ENCODE results near the gene TBK1. TPM values are rescaled to one million over a fixed set of nuclear protein-coding genes. Genes with fewer than 3 reads are reported as not detected.

Gene TBK1
- total and polyA plus RNA-seq, 2 of the 13 experiments (the other 11 are each of a cell fraction or from before 2014, with no cell fraction given): 10.3 to 25.2 TPM

DNA sequence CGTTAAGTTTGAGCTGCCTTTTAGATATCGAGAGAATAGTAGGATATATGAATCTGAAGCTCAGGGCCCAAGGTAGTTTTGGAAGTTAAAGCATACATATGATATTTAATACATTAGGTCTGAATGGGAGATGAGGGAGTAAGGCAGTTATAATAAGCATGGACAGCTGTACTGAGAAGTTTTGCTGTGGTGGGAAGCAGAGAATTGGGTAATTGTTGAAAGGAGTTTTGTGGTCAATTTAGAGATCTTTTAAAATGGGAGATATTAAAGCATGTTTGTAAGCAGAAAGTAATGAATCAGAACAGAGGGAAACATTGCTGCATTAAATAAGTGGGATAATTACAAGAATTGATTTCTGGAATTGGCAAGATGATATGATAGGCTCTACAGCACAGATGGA, 21.3 kb downstream of the TBK1 start (continued):
- TF ChIP-seq, protein P1, sequence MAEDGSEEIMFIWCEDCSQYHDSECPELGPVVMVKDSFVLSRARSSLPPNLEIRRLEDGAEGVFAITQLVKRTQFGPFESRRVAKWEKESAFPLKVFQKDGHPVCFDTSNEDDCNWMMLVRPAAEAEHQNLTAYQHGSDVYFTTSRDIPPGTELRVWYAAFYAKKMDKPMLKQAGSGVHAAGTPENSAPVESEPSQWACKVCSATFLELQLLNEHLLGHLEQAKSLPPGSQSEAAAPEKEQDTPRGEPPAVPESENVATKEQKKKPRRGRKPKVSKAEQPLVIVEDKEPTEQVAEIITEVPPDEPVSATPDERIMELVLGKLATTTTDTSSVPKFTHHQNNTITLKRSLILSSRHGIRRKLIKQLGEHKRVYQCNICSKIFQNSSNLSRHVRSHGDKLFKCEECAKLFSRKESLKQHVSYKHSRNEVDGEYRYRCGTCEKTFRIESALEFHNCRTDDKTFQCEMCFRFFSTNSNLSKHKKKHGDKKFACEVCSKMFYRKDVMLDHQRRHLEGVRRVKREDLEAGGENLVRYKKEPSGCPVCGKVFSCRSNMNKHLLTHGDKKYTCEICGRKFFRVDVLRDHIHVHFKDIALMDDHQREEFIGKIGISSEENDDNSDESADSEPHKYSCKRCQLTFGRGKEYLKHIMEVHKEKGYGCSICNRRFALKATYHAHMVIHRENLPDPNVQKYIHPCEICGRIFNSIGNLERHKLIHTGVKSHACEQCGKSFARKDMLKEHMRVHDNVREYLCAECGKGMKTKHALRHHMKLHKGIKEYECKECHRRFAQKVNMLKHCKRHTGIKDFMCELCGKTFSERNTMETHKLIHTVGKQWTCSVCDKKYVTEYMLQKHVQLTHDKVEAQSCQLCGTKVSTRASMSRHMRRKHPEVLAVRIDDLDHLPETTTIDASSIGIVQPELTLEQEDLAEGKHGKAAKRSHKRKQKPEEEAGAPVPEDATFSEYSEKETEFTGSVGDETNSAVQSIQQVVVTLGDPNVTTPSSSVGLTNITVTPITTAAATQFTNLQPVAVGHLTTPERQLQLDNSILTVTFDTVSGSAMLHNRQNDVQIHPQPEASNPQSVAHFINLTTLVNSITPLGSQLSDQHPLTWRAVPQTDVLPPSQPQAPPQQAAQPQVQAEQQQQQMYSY (CRISPR knock-in tag; IDR thresholded peaks at IDR 0.05): no peak
- TF ChIP-seq ZNF567 (CRISPR knock-in tag; IDR thresholded peaks at IDR 0.05; ENCODE audit: borderline replicate concordance) (no peak), GTF2F1 (IDR thresholded peaks at IDR 0.05; ENCODE audit: low read length) (no peak), ATAD3A (CRISPR knock-in tag; IDR thresholded peaks at IDR 0.05) (no peak), ATF7-NPFF (CRISPR knock-in tag; IDR thresholded peaks at IDR 0.05; ENCODE audit: low read depth) (no peak), ZFP82 (CRISPR knock-in tag; IDR thresholded peaks at IDR 0.05; ENCODE audit: borderline replicate concordance) (no peak), FOXK1 (CRISPR knock-in tag; IDR thresholded peaks at IDR 0.05; ENCODE audit: borderline replicate concordance, low read depth) (no peak), CBX1 (IDR thresholded peaks at IDR 0.05; ENCODE audit: low read depth) (no peak), DPF2 (CRISPR knock-in tag; IDR thresholded peaks at IDR 0.05; ENCODE audit: borderline replicate concordance, low read depth) (no peak), SATB2 (CRISPR knock-in tag; IDR thresholded peaks at IDR 0.05) (no peak), ZNF75D (CRISPR knock-in tag; IDR thresholded peaks at IDR 0.05; ENCODE audit: borderline replicate concordance) (no peak), ZNF432 (CRISPR knock-in tag; IDR thresholded peaks at IDR 0.05; ENCODE audit: borderline replicate concordance) (no peak), RAD51 (IDR thresholded peaks at IDR 0.05; ENCODE audit: borderline replicate concordance) (no peak)
- TF ChIP-seq, protein P2, sequence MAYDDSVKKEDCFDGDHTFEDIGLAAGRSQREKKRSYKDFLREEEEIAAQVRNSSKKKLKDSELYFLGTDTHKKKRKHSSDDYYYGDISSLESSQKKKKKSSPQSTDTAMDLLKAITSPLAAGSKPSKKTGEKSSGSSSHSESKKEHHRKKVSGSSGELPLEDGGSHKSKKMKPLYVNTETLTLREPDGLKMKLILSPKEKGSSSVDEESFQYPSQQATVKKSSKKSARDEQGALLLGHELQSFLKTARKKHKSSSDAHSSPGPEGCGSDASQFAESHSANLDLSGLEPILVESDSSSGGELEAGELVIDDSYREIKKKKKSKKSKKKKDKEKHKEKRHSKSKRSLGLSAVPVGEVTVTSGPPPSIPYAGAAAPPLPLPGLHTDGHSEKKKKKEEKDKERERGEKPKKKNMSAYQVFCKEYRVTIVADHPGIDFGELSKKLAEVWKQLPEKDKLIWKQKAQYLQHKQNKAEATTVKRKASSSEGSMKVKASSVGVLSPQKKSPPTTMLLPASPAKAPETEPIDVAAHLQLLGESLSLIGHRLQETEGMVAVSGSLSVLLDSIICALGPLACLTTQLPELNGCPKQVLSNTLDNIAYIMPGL (CRISPR knock-in tag; IDR thresholded peaks at IDR 0.05; ENCODE audit: borderline replicate concordance in 1 of 2, low read depth in 1 of 2): no peak
- TF ChIP-seq, protein P3, sequence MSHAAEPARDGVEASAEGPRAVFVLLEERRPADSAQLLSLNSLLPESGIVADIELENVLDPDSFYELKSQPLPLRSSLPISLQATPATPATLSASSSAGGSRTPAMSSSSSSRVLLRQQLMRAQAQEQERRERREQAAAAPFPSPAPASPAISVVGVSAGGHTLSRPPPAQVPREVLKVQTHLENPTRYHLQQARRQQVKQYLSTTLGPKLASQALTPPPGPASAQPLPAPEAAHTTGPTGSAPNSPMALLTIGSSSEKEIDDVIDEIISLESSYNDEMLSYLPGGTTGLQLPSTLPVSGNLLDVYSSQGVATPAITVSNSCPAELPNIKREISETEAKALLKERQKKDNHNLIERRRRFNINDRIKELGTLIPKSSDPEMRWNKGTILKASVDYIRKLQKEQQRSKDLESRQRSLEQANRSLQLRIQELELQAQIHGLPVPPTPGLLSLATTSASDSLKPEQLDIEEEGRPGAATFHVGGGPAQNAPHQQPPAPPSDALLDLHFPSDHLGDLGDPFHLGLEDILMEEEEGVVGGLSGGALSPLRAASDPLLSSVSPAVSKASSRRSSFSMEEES (CRISPR knock-in tag; IDR thresholded peaks at IDR 0.05): no peak
